ENCODE data around the gene TMEM18.

The TMEM18 gene

GRCh38 chr2:671072-671471, 6.1 kb downstream of the TMEM18 start:
- peaks cover 0 to 5% of the 10 kb centered on the region in 2 donors for H3K9me3 ChIP-seq (ENCODE audit: control insufficient read depth in 1 of 2, low read length in 2 of 2)

GRCh38 chr2:670637-671036, 6.6 kb downstream of the TMEM18 start:
- H3K27me3 ChIP-seq (ENCODE audit: low read depth, low read length), result no peaks in the 10 kb centered on the region
- H3K36me3 ChIP-seq (ENCODE audit: control insufficient read depth in 1 of 2, insufficient read depth in 2 of 2, low read length in 2 of 2), result peaks cover 35 to 66% of the 10 kb centered on the region in 2 donors
- no peak overlapping the region for H3K27ac ChIP-seq (ENCODE audit: low read length)
- H3K4me3 ChIP-seq (ENCODE audit: low read depth in 1 of 2, low read length in 2 of 2), result no peak overlapping the region
- no peaks in the 10 kb centered on the region for H3K4me1 ChIP-seq (ENCODE audit: control insufficient read depth in 1 of 2, insufficient read depth in 2 of 2, low read length in 2 of 2)
- H3K9me3 ChIP-seq (ENCODE audit: control insufficient read depth in 1 of 2, low read length in 2 of 2), result peaks cover 0 to 10% of the 10 kb centered on the region in 2 donors

More at GRCh38 chr2:671072-671471, 6.1 kb downstream of the TMEM18 start:
- Histone ChIP-seq H3K27ac (ENCODE audit: low read length) (no peak overlapping the region), H3K36me3 (ENCODE audit: control insufficient read depth in 1 of 2, insufficient read depth in 2 of 2, low read length in 2 of 2) (peaks cover 35 to 61% of the 10 kb centered on the region in 2 donors), H3K4me3 (ENCODE audit: low read depth in 1 of 2, low read length in 2 of 2) (no peak overlapping the region), H3K27me3 (ENCODE audit: low read depth, low read length) (no peaks in the 10 kb centered on the region), H3K4me1 (ENCODE audit: control insufficient read depth in 1 of 2, insufficient read depth in 2 of 2, low read length in 2 of 2) (peaks cover 0 to 3% of the 10 kb centered on the region in 2 donors)

- no peaks in the 10 kb centered on the region for H3K27me3 ChIP-seq (ENCODE audit: low read depth, low read length)
- H3K36me3 ChIP-seq (ENCODE audit: control insufficient read depth in 1 of 2, insufficient read depth in 2 of 2, low read length in 2 of 2), result peaks cover 30 to 70% of the 10 kb centered on the region in 2 donors
- no peak overlapping the region for H3K27ac ChIP-seq (ENCODE audit: low read length)
- peaks cover 0 to 19% of the 10 kb centered on the region in 2 donors for H3K9me3 ChIP-seq (ENCODE audit: control insufficient read depth in 1 of 2, low read length in 2 of 2)
- H3K4me3 ChIP-seq (ENCODE audit: low read depth in 1 of 2, low read length in 2 of 2), result no peak overlapping the region
- no peaks in the 10 kb centered on the region for H3K4me1 ChIP-seq (ENCODE audit: control insufficient read depth in 1 of 2, insufficient read depth in 2 of 2, low read length in 2 of 2)
Measured at GRCh38 chr2:669323-669722, 7.9 kb downstream of the TMEM18 start.

GRCh38 chr2:668000-668398, 9.2 kb downstream of the TMEM18 start:
- Histone ChIP-seq H3K4me1 (ENCODE audit: control insufficient read depth in 1 of 2, insufficient read depth in 2 of 2, low read length in 2 of 2) (no peaks in the 10 kb centered on the region), H3K36me3 (ENCODE audit: control insufficient read depth in 1 of 2, insufficient read depth in 2 of 2, low read length in 2 of 2) (peaks cover 33 to 76% of the 10 kb centered on the region in 2 donors), H3K27ac (ENCODE audit: low read length) (no peak overlapping the region), H3K27me3 (ENCODE audit: low read depth, low read length) (no peaks in the 10 kb centered on the region), H3K9me3 (ENCODE audit: control insufficient read depth in 1 of 2, low read length in 2 of 2) (peaks cover 0 to 19% of the 10 kb centered on the region in 2 donors), H3K4me3 (ENCODE audit: low read depth in 1 of 2, low read length in 2 of 2) (no peak overlapping the region)

- Histone ChIP-seq H3K4me3 (ENCODE audit: low read depth in 1 of 2, low read length in 2 of 2) (no peak overlapping the region), H3K27ac (ENCODE audit: low read length) (no peak overlapping the region), H3K9me3 (ENCODE audit: control insufficient read depth in 1 of 2, low read length in 2 of 2) (peaks cover 0 to 19% of the 10 kb centered on the region in 2 donors), H3K36me3 (ENCODE audit: control insufficient read depth in 1 of 2, insufficient read depth in 2 of 2, low read length in 2 of 2) (peaks cover 28 to 74% of the 10 kb centered on the region in 2 donors), H3K4me1 (ENCODE audit: control insufficient read depth in 1 of 2, insufficient read depth in 2 of 2, low read length in 2 of 2) (no peaks in the 10 kb centered on the region), H3K27me3 (ENCODE audit: low read depth, low read length) (no peaks in the 10 kb centered on the region)
Measured at GRCh38 chr2:667332-667999, 9.7 kb downstream of the TMEM18 start.

- Histone ChIP-seq H3K27ac (ENCODE audit: low read length) (no peak overlapping the region), H3K4me1 (ENCODE audit: control insufficient read depth in 1 of 2, insufficient read depth in 2 of 2, low read length in 2 of 2) (no peaks in the 10 kb centered on the region), H3K9me3 (ENCODE audit: control insufficient read depth in 1 of 2, low read length in 2 of 2) (peaks cover 0 to 19% of the 10 kb centered on the region in 2 donors), H3K4me3 (ENCODE audit: low read depth in 1 of 2, low read length in 2 of 2) (no peak overlapping the region), H3K27me3 (ENCODE audit: low read depth, low read length) (no peaks in the 10 kb centered on the region), H3K36me3 (ENCODE audit: control insufficient read depth in 1 of 2, insufficient read depth in 2 of 2, low read length in 2 of 2) (peaks cover 26 to 67% of the 10 kb centered on the region in 2 donors)
Measured at GRCh38 chr2:666441-666840, 10.8 kb downstream of the TMEM18 start.

GRCh38 chr2:665340-666073, 11.7 kb downstream of the TMEM18 start:
- no peaks in the 10 kb centered on the region for H3K27me3 ChIP-seq (ENCODE audit: low read depth, low read length)
- H3K27ac ChIP-seq (ENCODE audit: low read length), result no peak overlapping the region
- no peaks in the 10 kb centered on the region for H3K4me1 ChIP-seq (ENCODE audit: control insufficient read depth in 1 of 2, insufficient read depth in 2 of 2, low read length in 2 of 2)
- H3K9me3 ChIP-seq (ENCODE audit: control insufficient read depth in 1 of 2, low read length in 2 of 2), result peaks cover 0 to 19% of the 10 kb centered on the region in 2 donors
- peaks cover 26 to 61% of the 10 kb centered on the region in 2 donors for H3K36me3 ChIP-seq (ENCODE audit: control insufficient read depth in 1 of 2, insufficient read depth in 2 of 2, low read length in 2 of 2)
- no peak overlapping the region for H3K4me3 ChIP-seq (ENCODE audit: low read depth in 1 of 2, low read length in 2 of 2)

GRCh38 chr2:664063-664462, 13.1 kb downstream of the TMEM18 start:
- H3K4me3 ChIP-seq (ENCODE audit: low read depth in 1 of 2, low read length in 2 of 2), result no peak overlapping the region
- peaks cover 16 to 47% of the 10 kb centered on the region in 2 donors for H3K36me3 ChIP-seq (ENCODE audit: control insufficient read depth in 1 of 2, insufficient read depth in 2 of 2, low read length in 2 of 2)
- H3K4me1 ChIP-seq (ENCODE audit: control insufficient read depth in 1 of 2, insufficient read depth in 2 of 2, low read length in 2 of 2), result no peaks in the 10 kb centered on the region
- no peak overlapping the region for H3K27ac ChIP-seq (ENCODE audit: low read length)
- H3K27me3 ChIP-seq (ENCODE audit: low read depth, low read length), result no peaks in the 10 kb centered on the region
- peaks cover 0 to 19% of the 10 kb centered on the region in 2 donors for H3K9me3 ChIP-seq (ENCODE audit: control insufficient read depth in 1 of 2, low read length in 2 of 2)

- H3K27ac ChIP-seq (ENCODE audit: low read length), result no peak overlapping the region
- no peaks in the 10 kb centered on the region for H3K27me3 ChIP-seq (ENCODE audit: low read depth, low read length)
- H3K4me3 ChIP-seq (ENCODE audit: low read depth in 1 of 2, low read length in 2 of 2), result no peak overlapping the region
- H3K36me3 ChIP-seq (ENCODE audit: control insufficient read depth in 1 of 2, insufficient read depth in 2 of 2, low read length in 2 of 2), result peaks cover 10 to 38% of the 10 kb centered on the region in 2 donors
- no peaks in the 10 kb centered on the region for H3K4me1 ChIP-seq (ENCODE audit: control insufficient read depth in 1 of 2, insufficient read depth in 2 of 2, low read length in 2 of 2)
- H3K9me3 ChIP-seq (ENCODE audit: control insufficient read depth in 1 of 2, low read length in 2 of 2), result peaks cover 0 to 19% of the 10 kb centered on the region in 2 donors
Measured at GRCh38 chr2:663221-663620, 14.0 kb downstream of the TMEM18 start.

GRCh38 chr2:661360-661635, 15.9 kb downstream of the TMEM18 start:
- no peak overlapping the region for H3K4me3 ChIP-seq (ENCODE audit: low read depth in 1 of 2, low read length in 2 of 2)
- no peaks in the 10 kb centered on the region for H3K27me3 ChIP-seq (ENCODE audit: low read depth, low read length)
- peaks cover 4 to 21% of the 10 kb centered on the region in 2 donors for H3K36me3 ChIP-seq (ENCODE audit: control insufficient read depth in 1 of 2, insufficient read depth in 2 of 2, low read length in 2 of 2)
- peaks cover 0 to 16% of the 10 kb centered on the region in 2 donors for H3K9me3 ChIP-seq (ENCODE audit: control insufficient read depth in 1 of 2, low read length in 2 of 2)
- H3K4me1 ChIP-seq (ENCODE audit: control insufficient read depth in 1 of 2, insufficient read depth in 2 of 2, low read length in 2 of 2), result no peaks in the 10 kb centered on the region
- H3K27ac ChIP-seq (ENCODE audit: low read length), result no peak overlapping the region

- H3K4me1 ChIP-seq (ENCODE audit: control insufficient read depth in 1 of 2, insufficient read depth in 2 of 2, low read length in 2 of 2), result no peaks in the 10 kb centered on the region
- H3K9me3 ChIP-seq (ENCODE audit: control insufficient read depth in 1 of 2, low read length in 2 of 2), result peaks cover 0 to 11% of the 10 kb centered on the region in 2 donors
- H3K27me3 ChIP-seq (ENCODE audit: low read depth, low read length), result no peaks in the 10 kb centered on the region
- H3K4me3 ChIP-seq (ENCODE audit: low read depth in 1 of 2, low read length in 2 of 2), result no peak overlapping the region
- peaks cover 3 to 16% of the 10 kb centered on the region in 2 donors for H3K36me3 ChIP-seq (ENCODE audit: control insufficient read depth in 1 of 2, insufficient read depth in 2 of 2, low read length in 2 of 2)
- no peak overlapping the region for H3K27ac ChIP-seq (ENCODE audit: low read length)
Measured at GRCh38 chr2:660586-661359, 16.4 kb downstream of the TMEM18 start.
